PFSK-1 (cell line): ENCODE results near the gene ARPC4.

Source experiments
- FOXP2 ChIP-seq: optimal IDR thresholded peaks from 2 replicates; pipeline ENCODE3; 2011; ENCODE audit warnings: borderline replicate concordance, control low read depth, inconsistent platforms; ENCODE audit not compliant: insufficient read depth; ENCODE audit errors: extremely low read length, extremely low read depth
- POLR2AphosphoS5 ChIP-seq: IDR thresholded peaks from 2 replicates; pipeline ENCODE4 v1.6.1; 2012; ENCODE audit warnings: low read depth, mild to moderate bottlenecking, control low read depth, low read length, moderate library complexity
- SIN3A ChIP-seq: IDR thresholded peaks from 2 replicates; pipeline ENCODE4 v1.6.1; 2012; ENCODE audit warnings: mild to moderate bottlenecking, low read length, moderate library complexity, borderline replicate concordance; ENCODE audit not compliant: insufficient read depth
- TAF1 ChIP-seq: IDR thresholded peaks from 2 replicates; pipeline ENCODE4 v1.6.1; 2012; ENCODE audit warnings: low read length, control low read depth, borderline replicate concordance; ENCODE audit not compliant: insufficient read depth
- TF ChIP-seq, protein P1 (sequence below), 2 experiments: IDR thresholded peaks; 2 replicates each; pipeline versions ENCODE4 v1.6.1 to v1.8.0; 2011 to 2012; ENCODE audit warnings: low read depth in 2 of 2, low read length in 2 of 2, control low read depth in 1 of 2, inconsistent platforms in 1 of 2, mild to moderate bottlenecking in 1 of 2, moderate library complexity in 1 of 2; ENCODE audit not compliant: insufficient read depth in 1 of 2

The ARPC4 gene

GRCh38 chr3:9781978-9782603, 10.8 kb upstream of the ARPC4 start:
- TF ChIP-seq TAF1 (no peak), POLR2AphosphoS5 (no peak), SIN3A (no peak), FOXP2 (no peak)
- TF ChIP-seq, protein P1, sequence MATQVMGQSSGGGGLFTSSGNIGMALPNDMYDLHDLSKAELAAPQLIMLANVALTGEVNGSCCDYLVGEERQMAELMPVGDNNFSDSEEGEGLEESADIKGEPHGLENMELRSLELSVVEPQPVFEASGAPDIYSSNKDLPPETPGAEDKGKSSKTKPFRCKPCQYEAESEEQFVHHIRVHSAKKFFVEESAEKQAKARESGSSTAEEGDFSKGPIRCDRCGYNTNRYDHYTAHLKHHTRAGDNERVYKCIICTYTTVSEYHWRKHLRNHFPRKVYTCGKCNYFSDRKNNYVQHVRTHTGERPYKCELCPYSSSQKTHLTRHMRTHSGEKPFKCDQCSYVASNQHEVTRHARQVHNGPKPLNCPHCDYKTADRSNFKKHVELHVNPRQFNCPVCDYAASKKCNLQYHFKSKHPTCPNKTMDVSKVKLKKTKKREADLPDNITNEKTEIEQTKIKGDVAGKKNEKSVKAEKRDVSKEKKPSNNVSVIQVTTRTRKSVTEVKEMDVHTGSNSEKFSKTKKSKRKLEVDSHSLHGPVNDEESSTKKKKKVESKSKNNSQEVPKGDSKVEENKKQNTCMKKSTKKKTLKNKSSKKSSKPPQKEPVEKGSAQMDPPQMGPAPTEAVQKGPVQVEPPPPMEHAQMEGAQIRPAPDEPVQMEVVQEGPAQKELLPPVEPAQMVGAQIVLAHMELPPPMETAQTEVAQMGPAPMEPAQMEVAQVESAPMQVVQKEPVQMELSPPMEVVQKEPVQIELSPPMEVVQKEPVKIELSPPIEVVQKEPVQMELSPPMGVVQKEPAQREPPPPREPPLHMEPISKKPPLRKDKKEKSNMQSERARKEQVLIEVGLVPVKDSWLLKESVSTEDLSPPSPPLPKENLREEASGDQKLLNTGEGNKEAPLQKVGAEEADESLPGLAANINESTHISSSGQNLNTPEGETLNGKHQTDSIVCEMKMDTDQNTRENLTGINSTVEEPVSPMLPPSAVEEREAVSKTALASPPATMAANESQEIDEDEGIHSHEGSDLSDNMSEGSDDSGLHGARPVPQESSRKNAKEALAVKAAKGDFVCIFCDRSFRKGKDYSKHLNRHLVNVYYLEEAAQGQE (IDR thresholded peaks at IDR 0.05; ENCODE audit: insufficient read depth in 1 of 2, low read depth in 2 of 2, low read length in 2 of 2), result no peak

DNA sequence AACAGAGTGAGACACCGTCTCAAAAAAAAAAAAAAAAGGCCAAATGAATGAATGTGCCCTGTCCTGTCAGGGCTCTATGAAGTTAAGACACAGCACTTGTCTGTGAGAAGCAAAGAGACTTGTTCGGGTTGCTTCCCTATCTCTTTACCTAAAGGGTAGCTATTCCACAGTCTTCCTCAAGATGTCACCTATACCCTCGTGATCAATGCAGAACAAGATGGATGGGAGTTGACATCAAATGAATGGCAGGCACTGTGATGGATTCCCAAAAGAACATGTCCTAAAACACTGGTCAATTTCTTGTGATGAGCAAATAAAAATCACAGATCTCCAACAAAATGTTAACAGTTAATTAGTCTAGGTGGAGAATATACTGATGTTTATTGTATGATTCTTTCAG, 10.1 kb upstream of the ARPC4 start:
- TF ChIP-seq, protein P1 (IDR thresholded peaks at IDR 0.05; ENCODE audit: insufficient read depth in 1 of 2, low read depth in 2 of 2, low read length in 2 of 2), result no peak
- no peak for TF ChIP-seq POLR2AphosphoS5
- TF ChIP-seq SIN3A, result no peak
- TF ChIP-seq TAF1, result no peak
- TF ChIP-seq FOXP2, result no peak

DNA sequence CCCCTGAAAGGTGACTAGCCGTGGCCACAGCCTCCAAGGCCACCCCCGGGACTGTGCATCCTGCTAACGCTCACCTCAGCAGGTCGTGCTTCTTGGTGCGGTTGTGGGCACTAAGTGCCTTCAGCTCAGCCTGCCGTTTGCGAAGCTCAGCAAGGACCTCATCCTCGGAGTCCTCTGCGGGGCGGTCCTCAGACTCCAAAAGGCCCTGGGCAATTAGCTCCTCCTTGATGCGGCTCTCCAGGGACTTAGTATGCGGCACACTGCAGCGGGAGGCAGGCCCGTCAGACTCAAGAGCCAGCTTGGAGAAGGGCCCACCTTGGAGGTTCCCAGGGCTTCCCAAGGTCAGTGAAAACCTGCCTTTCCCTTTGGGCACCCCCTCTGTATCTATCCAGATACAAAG, 8.9 kb upstream of the ARPC4 start:
- no peak for TF ChIP-seq SIN3A
- TF ChIP-seq TAF1, result no peak
- no peak for TF ChIP-seq FOXP2
- no peak for TF ChIP-seq POLR2AphosphoS5
- TF ChIP-seq, protein P1 (IDR thresholded peaks at IDR 0.05; ENCODE audit: insufficient read depth in 1 of 2, low read depth in 2 of 2, low read length in 2 of 2), result no peak

DNA sequence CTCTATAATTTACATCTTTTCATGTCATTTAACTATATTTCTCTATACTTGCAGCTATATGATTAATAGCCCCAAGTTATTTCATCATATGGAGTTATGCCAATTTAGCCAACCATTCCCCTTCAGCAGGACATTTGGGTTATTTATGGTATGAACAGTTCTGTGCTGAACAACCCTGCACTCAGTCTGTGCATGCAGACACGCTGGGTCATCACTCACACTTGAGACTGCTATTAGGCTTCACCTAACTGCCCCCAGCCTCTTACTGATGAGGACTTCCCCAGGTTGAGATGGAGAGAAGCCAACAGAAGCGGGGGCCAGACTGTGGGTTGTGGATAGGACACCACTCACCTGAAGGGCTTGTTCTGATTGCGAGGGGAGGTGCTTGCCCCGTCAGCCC, 7.9 kb upstream of the ARPC4 start:
- no peak for TF ChIP-seq TAF1
- TF ChIP-seq, protein P1 (IDR thresholded peaks at IDR 0.05; ENCODE audit: insufficient read depth in 1 of 2, low read depth in 2 of 2, low read length in 2 of 2), result no peak

DNA sequence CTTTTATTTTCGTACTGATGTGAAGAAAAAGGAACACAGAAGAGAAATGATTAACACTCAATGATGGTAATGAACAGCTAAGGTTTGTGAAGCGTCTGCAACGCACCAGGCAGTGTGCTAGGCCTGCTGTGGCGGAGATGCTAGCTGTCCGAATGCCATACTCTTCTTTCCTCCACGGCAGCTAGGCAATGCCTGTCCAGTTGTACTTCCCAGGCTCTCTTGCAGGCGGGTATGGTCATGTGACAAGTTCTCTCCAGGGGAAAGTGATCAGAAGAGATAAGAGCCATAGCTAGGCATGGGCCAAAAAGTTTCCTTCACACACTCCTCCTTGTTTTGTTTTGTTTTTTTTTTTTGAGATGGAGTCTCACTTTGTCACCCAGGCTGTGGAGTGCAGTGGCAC, 7.3 kb upstream of the ARPC4 start:
- TF ChIP-seq TAF1, result no peak
- TF ChIP-seq FOXP2, result no peak
- no peak for TF ChIP-seq SIN3A
